ENCODE measurements around the gene UBXN6.

DNA sequence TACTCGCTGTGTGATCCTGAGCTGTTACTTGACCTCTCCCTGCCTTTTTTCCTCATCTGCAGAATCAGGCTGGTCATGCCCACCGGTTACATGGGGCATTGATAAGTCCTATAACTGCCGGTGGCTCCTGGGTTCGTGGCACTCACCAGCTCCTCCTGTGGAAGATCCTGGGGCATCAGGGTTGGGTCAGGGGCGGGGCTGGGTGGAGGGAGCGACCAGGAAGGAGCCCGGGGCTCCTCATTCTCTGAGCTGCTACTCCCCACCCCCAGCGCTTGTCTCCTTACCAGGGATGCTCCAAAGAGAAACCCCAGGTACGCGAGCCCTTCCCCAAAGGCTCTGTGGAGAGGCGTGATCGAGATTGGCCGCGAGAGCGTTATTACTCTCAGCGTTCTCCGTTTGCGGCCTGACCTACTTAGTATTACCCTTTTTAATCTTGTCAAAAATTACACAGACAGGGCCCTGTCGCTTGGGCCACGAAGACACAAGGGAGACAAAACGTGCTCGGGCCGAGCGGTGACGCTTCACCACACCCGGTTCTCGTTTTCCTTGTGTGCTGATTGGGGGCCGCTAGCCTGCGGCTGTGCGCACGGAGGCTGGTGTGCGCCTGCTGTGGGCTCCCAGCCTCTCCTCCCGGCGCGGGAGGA, 25.2 kb upstream of the UBXN6 start:
- TF ChIP-seq POLR2AphosphoS5 (IDR thresholded peaks at IDR 0.05; ENCODE audit: insufficient read depth in 1 of 2, low read depth in 1 of 2) (no peak), POLR2A (IDR thresholded peaks at IDR 0.05) (no peak)
- TF ChIP-seq, protein P1, sequence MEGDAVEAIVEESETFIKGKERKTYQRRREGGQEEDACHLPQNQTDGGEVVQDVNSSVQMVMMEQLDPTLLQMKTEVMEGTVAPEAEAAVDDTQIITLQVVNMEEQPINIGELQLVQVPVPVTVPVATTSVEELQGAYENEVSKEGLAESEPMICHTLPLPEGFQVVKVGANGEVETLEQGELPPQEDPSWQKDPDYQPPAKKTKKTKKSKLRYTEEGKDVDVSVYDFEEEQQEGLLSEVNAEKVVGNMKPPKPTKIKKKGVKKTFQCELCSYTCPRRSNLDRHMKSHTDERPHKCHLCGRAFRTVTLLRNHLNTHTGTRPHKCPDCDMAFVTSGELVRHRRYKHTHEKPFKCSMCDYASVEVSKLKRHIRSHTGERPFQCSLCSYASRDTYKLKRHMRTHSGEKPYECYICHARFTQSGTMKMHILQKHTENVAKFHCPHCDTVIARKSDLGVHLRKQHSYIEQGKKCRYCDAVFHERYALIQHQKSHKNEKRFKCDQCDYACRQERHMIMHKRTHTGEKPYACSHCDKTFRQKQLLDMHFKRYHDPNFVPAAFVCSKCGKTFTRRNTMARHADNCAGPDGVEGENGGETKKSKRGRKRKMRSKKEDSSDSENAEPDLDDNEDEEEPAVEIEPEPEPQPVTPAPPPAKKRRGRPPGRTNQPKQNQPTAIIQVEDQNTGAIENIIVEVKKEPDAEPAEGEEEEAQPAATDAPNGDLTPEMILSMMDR (IDR thresholded peaks at IDR 0.05) = no peak

Data from vagina (tissue), 2 donors.